ENCODE measurements around the gene FHIT.

DNA sequence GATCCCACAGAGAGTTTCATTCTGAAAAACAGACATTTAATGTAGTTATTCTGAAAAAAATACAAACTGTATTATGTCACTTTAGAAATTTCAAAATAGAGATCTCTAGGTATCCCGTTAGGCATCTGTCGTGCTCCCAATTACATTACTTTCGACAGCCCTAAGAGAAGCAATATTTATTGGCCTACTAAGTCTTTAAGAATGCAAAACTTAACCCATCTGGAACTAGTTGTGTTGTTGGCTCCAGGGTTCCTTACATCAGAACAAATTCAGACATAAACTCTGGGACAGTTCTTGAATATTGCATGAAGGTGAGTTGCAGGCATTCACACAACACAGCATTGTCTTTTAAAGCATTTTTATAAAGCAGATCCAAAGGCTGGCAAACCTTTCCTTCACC, 498.4 kb downstream of the FHIT start:
- TF ChIP-seq CTCF (conservative IDR thresholded peaks at IDR 0.05) (no peak), EZH2 (IDR thresholded peaks at IDR 0.05; ENCODE audit: low read depth) (no peak)

Data from PC-9 (cell line).